Adipocyte (in vitro differentiated cells): Measurements from ENCODE around the gene DENR.
A peak's percentile ranks its signal among the peaks of the same experiment; 100 is the strongest.
"Not testable (repeated sequence)": the region's sequence is repeated elsewhere in the genome, so short reads cannot be mapped to it uniquely, and the experiment has no call there.

Source experiments
- DNase-seq: peaks from one replicate; pipeline ENCODE4 v3.0.0-alpha.2; 2015; ENCODE audit warnings: low read depth
- H3K27me3 ChIP-seq: replicated peaks from 2 replicates; pipeline ENCODE4 v1.7.0; 2013; ENCODE audit warnings: mild to moderate bottlenecking, low read length, moderate library complexity; ENCODE audit not compliant: control insufficient read depth, insufficient read depth
- H3K36me3 ChIP-seq: 2 replicates; pipeline ENCODE4 v1.7.0; 2013; ENCODE audit warnings: low read length, mild to moderate bottlenecking, moderate library complexity; ENCODE audit not compliant: control insufficient read depth, insufficient read depth, severe bottlenecking
- H3K4me1 ChIP-seq: 2 replicates; pipeline ENCODE4 v1.7.0; 2013; ENCODE audit warnings: mild to moderate bottlenecking, low read length, moderate library complexity; ENCODE audit not compliant: control insufficient read depth, insufficient read depth
- H3K4me3 ChIP-seq: 2 replicates; pipeline ENCODE4 v1.7.0; 2013; ENCODE audit warnings: mild to moderate bottlenecking, low read length, moderate library complexity
- H3K9ac ChIP-seq: 2 replicates; pipeline ENCODE4 v1.7.0; 2013; ENCODE audit warnings: mild to moderate bottlenecking, low read length, moderate library complexity
- H3K9me3 ChIP-seq: 2 replicates; pipeline ENCODE4 v1.7.0; 2013; ENCODE audit warnings: mild to moderate bottlenecking, low read length, moderate library complexity; ENCODE audit not compliant: control insufficient read depth

The DENR gene

GRCh38 chr12:122790393-122791075, 37.9 kb downstream of the DENR start:
- Histone ChIP-seq H3K36me3 (no peaks in the 10 kb centered on the region), H3K9me3 (no peaks in the 10 kb centered on the region), H3K4me3 (no peak overlapping the region), H3K9ac (no peak overlapping the region), H3K4me1 (peaks cover 5% of the 10 kb centered on the region), H3K27me3 (no peaks in the 10 kb centered on the region)
- no peak for DNase-seq

DNA sequence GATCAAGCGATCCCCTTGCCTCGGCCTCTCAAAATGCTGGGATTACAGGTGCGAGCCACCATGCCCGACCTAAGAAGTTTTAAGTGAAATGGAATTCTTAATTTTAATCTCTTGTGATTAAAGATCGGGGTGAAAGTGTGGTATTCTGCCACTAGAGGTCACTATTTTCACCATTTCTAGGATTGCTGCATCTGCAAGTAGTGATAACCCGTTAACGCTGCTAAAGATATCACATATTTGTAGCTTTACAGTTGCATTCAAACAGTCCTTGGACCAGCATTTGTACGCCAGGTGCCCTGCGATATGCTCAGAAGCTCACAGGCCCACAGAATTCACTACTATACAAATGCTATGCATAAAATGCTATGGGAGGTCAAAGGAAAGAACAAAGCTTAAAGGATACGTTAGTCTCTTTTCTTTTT, 41.1 kb downstream of the DENR start:
- Histone ChIP-seq H3K36me3 (no peaks in the 10 kb centered on the region), H3K9me3 (no peaks in the 10 kb centered on the region), H3K4me1 (peaks cover under 1% of the 10 kb centered on the region), H3K4me3 (no peak overlapping the region), H3K9ac (no peak overlapping the region), H3K27me3 (no peaks in the 10 kb centered on the region)
- DNase-seq, result peak; percentile 85

DNA sequence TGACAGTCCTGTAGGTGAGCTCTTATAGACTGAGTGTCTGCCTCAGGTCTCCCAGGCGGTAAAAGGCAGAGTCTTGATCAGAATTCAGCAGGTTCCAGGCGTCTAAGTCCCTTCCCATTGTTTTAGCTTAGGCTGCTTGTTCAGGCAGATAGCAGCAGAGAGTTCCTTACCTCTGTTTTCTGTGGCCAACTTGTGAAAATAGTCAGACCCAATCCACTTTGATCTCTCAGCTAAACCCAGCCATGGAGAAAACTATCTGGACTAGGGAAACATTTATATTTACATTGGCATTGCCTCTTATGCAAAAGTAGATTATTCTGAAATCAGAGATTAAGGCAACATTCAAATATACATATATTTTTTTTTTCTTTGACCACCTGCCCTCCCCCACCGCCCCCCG, 43.2 kb downstream of the DENR start:
- no peak overlapping the region for H3K4me3 ChIP-seq
- DNase-seq, result no peak

GRCh38 chr12:122799641-122800243, 47.1 kb downstream of the DENR start:
- H3K27me3 ChIP-seq, result no peaks in the 10 kb centered on the region
- no peak overlapping the region for H3K9ac ChIP-seq
- no peaks in the 10 kb centered on the region for H3K4me1 ChIP-seq
- DNase-seq, result no peak
- no peaks in the 10 kb centered on the region for H3K36me3 ChIP-seq
- H3K4me3 ChIP-seq, result no peak overlapping the region
- H3K9me3 ChIP-seq, result no peaks in the 10 kb centered on the region

More for the DNA sequence above, 43.2 kb downstream of the DENR start:
- no peak overlapping the region for H3K9ac ChIP-seq
- H3K4me1 ChIP-seq, result no peaks in the 10 kb centered on the region
- H3K27me3 ChIP-seq, result no peaks in the 10 kb centered on the region
- no peaks in the 10 kb centered on the region for H3K36me3 ChIP-seq
- H3K9me3 ChIP-seq, result no peaks in the 10 kb centered on the region

DNA sequence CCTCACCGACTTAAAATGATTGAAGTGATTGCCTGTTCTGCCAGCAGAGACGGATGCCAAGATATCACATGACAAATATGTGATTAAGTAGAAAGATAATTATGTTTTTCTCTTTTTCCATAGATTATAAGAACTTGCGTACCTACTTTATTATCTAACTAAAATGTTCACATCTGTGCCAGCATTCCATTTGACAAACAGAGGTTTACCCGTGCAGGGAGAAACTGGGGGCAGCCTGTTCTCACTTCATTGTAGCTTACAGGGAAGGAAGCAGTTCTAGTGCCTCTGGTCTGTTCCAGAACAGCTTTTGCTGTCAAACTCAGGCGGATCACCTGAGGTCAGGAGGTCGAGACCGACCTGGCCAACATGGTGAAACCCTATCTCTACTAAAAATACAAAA, 51.3 kb downstream of the DENR start:
- Histone ChIP-seq H3K4me3 (no peak overlapping the region), H3K36me3 (no peaks in the 10 kb centered on the region), H3K27me3 (no peaks in the 10 kb centered on the region), H3K9me3 (no peaks in the 10 kb centered on the region), H3K9ac (no peak overlapping the region), H3K4me1 (no peaks in the 10 kb centered on the region)
- DNase-seq, result no peak

DNA sequence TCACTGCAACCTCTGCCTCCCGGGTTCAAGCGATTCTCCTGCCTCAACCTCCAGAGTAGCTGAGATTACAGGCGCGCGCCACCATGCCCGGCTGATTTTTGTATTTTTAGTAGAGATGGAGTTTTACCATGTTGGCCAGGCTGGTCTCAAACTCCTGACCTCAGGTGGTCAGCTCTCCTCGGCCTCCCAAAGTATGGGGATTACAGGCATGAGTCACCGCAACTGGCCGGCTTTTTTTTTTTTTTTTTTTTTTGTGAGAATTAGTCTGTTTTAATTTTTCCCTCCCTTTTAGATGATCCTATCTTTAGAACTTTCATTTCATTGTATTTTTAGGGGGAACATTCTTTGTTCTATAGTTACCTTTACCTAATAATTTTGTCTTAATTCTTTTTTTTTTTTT, 52.3 kb downstream of the DENR start:
- not testable (repeated sequence) for H3K36me3 ChIP-seq, H3K27me3 ChIP-seq, H3K9ac ChIP-seq, H3K9me3 ChIP-seq, DNase-seq, H3K4me3 ChIP-seq, H3K4me1 ChIP-seq

GRCh38 chr12:122807651-122808050, 55.0 kb downstream of the DENR start:
- H3K9me3 ChIP-seq, result no peaks in the 10 kb centered on the region
- no peak overlapping the region for H3K4me3 ChIP-seq
- H3K9ac ChIP-seq, result no peak overlapping the region
- H3K36me3 ChIP-seq, result no peaks in the 10 kb centered on the region
- DNase-seq, result no peak
- H3K27me3 ChIP-seq, result no peaks in the 10 kb centered on the region
- H3K4me1 ChIP-seq, result no peaks in the 10 kb centered on the region

DNA sequence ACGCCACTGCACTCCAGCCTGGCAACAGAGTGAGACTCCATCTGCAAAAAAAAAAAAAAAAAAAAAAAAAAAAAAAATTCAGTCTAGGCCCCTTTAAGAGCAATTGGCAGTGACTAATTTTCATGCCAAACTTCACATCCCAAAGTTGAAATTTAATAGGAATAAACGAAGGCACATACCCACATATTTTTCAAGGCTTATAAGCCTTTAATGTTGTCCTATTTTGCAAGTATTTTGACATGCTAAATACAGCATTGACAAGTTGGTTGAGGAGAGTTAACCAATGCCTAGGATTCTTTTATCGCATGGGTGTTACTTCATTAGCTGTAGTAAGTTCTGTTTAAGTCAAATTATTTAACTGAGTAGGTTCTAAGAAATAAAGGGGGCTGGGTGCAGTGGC, 59.2 kb downstream of the DENR start:
- Histone ChIP-seq H3K27me3 (no peaks in the 10 kb centered on the region), H3K9me3 (no peaks in the 10 kb centered on the region), H3K36me3 (no peaks in the 10 kb centered on the region), H3K4me1 (no peaks in the 10 kb centered on the region), H3K9ac (no peak overlapping the region), H3K4me3 (no peak overlapping the region)
- DNase-seq, result no peak

DNA sequence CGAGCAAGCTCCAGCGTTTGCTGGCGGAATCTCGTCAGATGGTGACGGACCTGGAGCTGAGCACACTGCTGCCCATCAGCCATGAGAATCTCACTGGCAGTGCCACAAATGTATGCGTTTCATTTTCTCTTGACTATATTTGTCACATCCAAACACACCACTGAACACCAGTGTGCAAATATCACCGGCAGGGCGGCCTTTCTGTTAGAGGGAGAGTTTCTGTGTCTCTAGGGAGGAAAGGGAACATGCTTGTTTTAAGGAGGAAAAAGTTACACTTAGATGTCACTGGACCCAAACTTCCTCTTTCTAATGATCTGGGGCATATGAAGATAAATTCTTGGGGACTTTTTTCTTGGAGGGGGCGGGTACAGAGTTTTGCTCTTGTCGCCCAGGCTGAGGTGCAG, 60.7 kb downstream of the DENR start:
- Histone ChIP-seq H3K27me3 (no peaks in the 10 kb centered on the region), H3K9me3 (no peaks in the 10 kb centered on the region), H3K9ac (no peak overlapping the region), H3K4me3 (no peak overlapping the region), H3K4me1 (no peaks in the 10 kb centered on the region), H3K36me3 (no peaks in the 10 kb centered on the region)
- no peak for DNase-seq

GRCh38 chr12:122819209-122819785, 66.7 kb downstream of the DENR start:
- H3K36me3 ChIP-seq, result no peaks in the 10 kb centered on the region
- no peak overlapping the region for H3K4me3 ChIP-seq
- no peaks in the 10 kb centered on the region for H3K27me3 ChIP-seq
- H3K4me1 ChIP-seq, result no peaks in the 10 kb centered on the region
- no peak for DNase-seq
- H3K9me3 ChIP-seq, result no peaks in the 10 kb centered on the region
- no peak overlapping the region for H3K9ac ChIP-seq

DNA sequence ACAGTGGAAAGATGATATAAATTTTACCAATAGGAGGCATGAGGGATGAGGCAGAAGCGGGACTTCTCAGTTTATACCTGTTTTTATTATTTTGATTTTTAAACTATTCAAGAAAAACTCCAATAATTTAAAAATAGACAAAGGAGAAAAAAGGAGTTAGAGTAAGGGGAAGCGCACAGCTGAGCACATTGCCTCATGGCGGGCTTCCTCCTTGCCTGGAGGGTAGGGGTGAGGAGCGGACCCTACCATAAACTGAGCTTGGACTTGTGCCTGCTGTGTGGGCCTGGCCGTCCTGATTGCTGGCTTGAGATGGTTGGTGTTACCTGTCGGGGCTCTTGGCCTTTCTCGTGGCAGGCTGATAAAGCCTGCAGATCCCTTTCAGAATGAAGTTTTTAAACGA, 67.5 kb downstream of the DENR start:
- Histone ChIP-seq H3K27me3 (no peaks in the 10 kb centered on the region), H3K36me3 (no peaks in the 10 kb centered on the region), H3K9me3 (no peaks in the 10 kb centered on the region), H3K9ac (no peak overlapping the region), H3K4me3 (no peak overlapping the region), H3K4me1 (no peaks in the 10 kb centered on the region)
- DNase-seq, result no peak
